Tibial nerve (tissue), 4 donors: Measurements from ENCODE around the gene WIZ.

ENCODE experiments used
- EP300 ChIP-seq, 2 donors: sonication (generic); formaldehyde crosslinking; IDR thresholded peaks; one replicate each; pipeline ENCODE4 v1.6.1; 2017; ENCODE audit warnings: antibody characterized with exemption in 2 of 2, mild to moderate bottlenecking in 1 of 2
- TF ChIP-seq, protein P1 (sequence below), 5 experiments: fragments of 200-600 bp in 3 of 5; fragments of 450-650 bp in 2 of 5; sonication (generic) in 3 of 5; IDR thresholded peaks; one replicate each; pipeline ENCODE4 v1.5.1; 2016 to 2019; ENCODE audit warnings: antibody characterized with exemption in 5 of 5, mild to moderate bottlenecking in 3 of 5, moderate library complexity in 2 of 5

DNA sequence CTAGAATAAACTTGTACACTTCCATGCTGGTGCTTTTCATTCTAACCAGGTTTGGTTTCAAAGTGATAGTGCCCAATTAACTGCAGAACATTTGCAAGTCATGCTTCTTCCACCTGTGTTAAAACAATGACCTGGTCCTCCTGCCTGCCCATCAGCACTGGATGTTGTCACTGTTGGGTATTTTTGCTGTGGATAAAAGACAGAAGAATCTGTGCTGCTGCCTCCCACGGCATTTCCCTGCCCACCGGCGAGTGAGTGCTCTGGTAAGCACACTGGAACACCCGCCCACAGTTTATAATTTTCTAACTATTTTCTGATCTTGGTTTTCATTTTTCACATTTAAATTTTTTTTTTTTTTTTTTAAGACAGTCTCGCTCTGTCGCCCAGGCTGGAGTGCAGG is 67.9 kb downstream of the WIZ start:
- TF ChIP-seq, protein P1, sequence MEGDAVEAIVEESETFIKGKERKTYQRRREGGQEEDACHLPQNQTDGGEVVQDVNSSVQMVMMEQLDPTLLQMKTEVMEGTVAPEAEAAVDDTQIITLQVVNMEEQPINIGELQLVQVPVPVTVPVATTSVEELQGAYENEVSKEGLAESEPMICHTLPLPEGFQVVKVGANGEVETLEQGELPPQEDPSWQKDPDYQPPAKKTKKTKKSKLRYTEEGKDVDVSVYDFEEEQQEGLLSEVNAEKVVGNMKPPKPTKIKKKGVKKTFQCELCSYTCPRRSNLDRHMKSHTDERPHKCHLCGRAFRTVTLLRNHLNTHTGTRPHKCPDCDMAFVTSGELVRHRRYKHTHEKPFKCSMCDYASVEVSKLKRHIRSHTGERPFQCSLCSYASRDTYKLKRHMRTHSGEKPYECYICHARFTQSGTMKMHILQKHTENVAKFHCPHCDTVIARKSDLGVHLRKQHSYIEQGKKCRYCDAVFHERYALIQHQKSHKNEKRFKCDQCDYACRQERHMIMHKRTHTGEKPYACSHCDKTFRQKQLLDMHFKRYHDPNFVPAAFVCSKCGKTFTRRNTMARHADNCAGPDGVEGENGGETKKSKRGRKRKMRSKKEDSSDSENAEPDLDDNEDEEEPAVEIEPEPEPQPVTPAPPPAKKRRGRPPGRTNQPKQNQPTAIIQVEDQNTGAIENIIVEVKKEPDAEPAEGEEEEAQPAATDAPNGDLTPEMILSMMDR (IDR thresholded peaks at IDR 0.05), result no peak
- TF ChIP-seq EP300 (IDR thresholded peaks at IDR 0.05), result no peak
